ENCODE data around the gene EGFLAM. TPM values are rescaled to one million over a fixed set of nuclear protein-coding genes. Genes with fewer than 3 reads are reported as not detected.

The EGFLAM gene
- total RNA-seq, 1 experiment from 2014 or later = not detected

- H3K27me3 Mint-ChIP-seq (ENCODE audit: insufficient read depth, unreplicated experiment) = peaks cover 14% of the 10 kb centered on the region
- no peak overlapping the region for H3K27ac Mint-ChIP-seq (ENCODE audit: unreplicated experiment)
- no peak overlapping the region for H3K4me3 Mint-ChIP-seq (ENCODE audit: unreplicated experiment)
- Histone ChIP-seq H3K36me3 (ENCODE audit: control insufficient read depth, insufficient read depth, low read length) (no peaks in the 10 kb centered on the region), H3K27me3 (replicated peaks; ENCODE audit: control insufficient read depth, insufficient read depth, low read length) (no peaks in the 10 kb centered on the region), H3K4me1 (no peaks in the 10 kb centered on the region), H3K4me3 (ENCODE audit: low read depth, low read length) (no peak overlapping the region), H3K9me3 (peaks cover 5% of the 10 kb centered on the region; the same call in 1 of the 2 replicates)
- TF ChIP-seq CTCF (IDR thresholded peaks at IDR 0.05; ENCODE audit: insufficient read depth in 1 of 2, low read depth in 1 of 2, low read length in 1 of 2, severe bottlenecking in 1 of 2, unreplicated experiment in 1 of 2) = no peak
- intact Hi-C loops (cut with micrococcal nuclease; ENCODE audit: unreplicated experiment) = no loop called here
- CTCF ChIA-PET = no interaction called here
- no TSS peak for BruUV-seq (replicated peaks)
- H3K9me3 Mint-ChIP-seq (ENCODE audit: unreplicated experiment) = peaks cover 8% of the 10 kb centered on the region
- DNase-seq = no peak
- H3K36me3 Mint-ChIP-seq (ENCODE audit: insufficient read depth, unreplicated experiment) = no peaks in the 10 kb centered on the region
- POLR2A ChIA-PET = no interaction called here
- no peaks in the 10 kb centered on the region for H3K4me1 Mint-ChIP-seq (ENCODE audit: low read depth, unreplicated experiment)
Observed at GRCh38 chr5:38317868-38318267, 59.5 kb downstream of the EGFLAM start.

GRCh38 chr5:38319491-38319890 lies 61.1 kb downstream of the EGFLAM start:
- no peak for DNase-seq
- Histone ChIP-seq H3K27me3 (replicated peaks; ENCODE audit: control insufficient read depth, insufficient read depth, low read length) (no peaks in the 10 kb centered on the region), H3K4me3 (ENCODE audit: low read depth, low read length) (no peak overlapping the region), H3K4me1 (no peaks in the 10 kb centered on the region), H3K9me3 (peaks cover 5% of the 10 kb centered on the region; the same call in 1 of the 2 replicates), H3K36me3 (ENCODE audit: control insufficient read depth, insufficient read depth, low read length) (no peaks in the 10 kb centered on the region)
- POLR2A ChIA-PET = no interaction called here
- no peaks in the 10 kb centered on the region for H3K4me1 Mint-ChIP-seq (ENCODE audit: low read depth, unreplicated experiment)
- no peak for TF ChIP-seq CTCF (IDR thresholded peaks at IDR 0.05; ENCODE audit: insufficient read depth in 1 of 2, low read depth in 1 of 2, low read length in 1 of 2, severe bottlenecking in 1 of 2, unreplicated experiment in 1 of 2)
- no TSS peak for BruUV-seq (replicated peaks)
- H3K9me3 Mint-ChIP-seq (ENCODE audit: unreplicated experiment) = peaks cover 8% of the 10 kb centered on the region
- CTCF ChIA-PET = no interaction called here
- peaks cover 18% of the 10 kb centered on the region for H3K27me3 Mint-ChIP-seq (ENCODE audit: insufficient read depth, unreplicated experiment)
- no peak overlapping the region for H3K27ac Mint-ChIP-seq (ENCODE audit: unreplicated experiment)
- no peak overlapping the region for H3K4me3 Mint-ChIP-seq (ENCODE audit: unreplicated experiment)
- no peaks in the 10 kb centered on the region for H3K36me3 Mint-ChIP-seq (ENCODE audit: insufficient read depth, unreplicated experiment)
- intact Hi-C loops (cut with micrococcal nuclease; ENCODE audit: unreplicated experiment) = no loop called here

- Histone ChIP-seq H3K36me3 (ENCODE audit: control insufficient read depth, insufficient read depth, low read length) (no peaks in the 10 kb centered on the region), H3K4me1 (no peaks in the 10 kb centered on the region), H3K4me3 (ENCODE audit: low read depth, low read length) (no peak overlapping the region), H3K27me3 (replicated peaks; ENCODE audit: control insufficient read depth, insufficient read depth, low read length) (no peaks in the 10 kb centered on the region), H3K9me3 (peaks cover 5% of the 10 kb centered on the region; the same call in 1 of the 2 replicates)
- intact Hi-C loops (cut with micrococcal nuclease; ENCODE audit: unreplicated experiment) = no loop called here
- DNase-seq = no peak
- peaks cover 8% of the 10 kb centered on the region for H3K9me3 Mint-ChIP-seq (ENCODE audit: unreplicated experiment)
- no TSS peak for BruUV-seq (replicated peaks)
- TF ChIP-seq CTCF (IDR thresholded peaks at IDR 0.05; ENCODE audit: insufficient read depth in 1 of 2, low read depth in 1 of 2, low read length in 1 of 2, severe bottlenecking in 1 of 2, unreplicated experiment in 1 of 2) = no peak
- H3K4me1 Mint-ChIP-seq (ENCODE audit: low read depth, unreplicated experiment) = no peaks in the 10 kb centered on the region
- H3K36me3 Mint-ChIP-seq (ENCODE audit: insufficient read depth, unreplicated experiment) = no peaks in the 10 kb centered on the region
- H3K27me3 Mint-ChIP-seq (ENCODE audit: insufficient read depth, unreplicated experiment) = peaks cover 15% of the 10 kb centered on the region
- H3K4me3 Mint-ChIP-seq (ENCODE audit: unreplicated experiment) = no peak overlapping the region
- ChIA-PET CTCF (no interaction called here), POLR2A (no interaction called here)
- no peak overlapping the region for H3K27ac Mint-ChIP-seq (ENCODE audit: unreplicated experiment)
Observed at GRCh38 chr5:38321978-38322377, 63.6 kb downstream of the EGFLAM start.

All from Caco-2 (cell line).